Measurements from ENCODE around the gene FAT1. TPM values are rescaled to one million over a fixed set of nuclear protein-coding genes. Genes with fewer than 3 reads are reported as not detected.

FAT1 gene
- total RNA-seq, 1 experiment from 2014 or later = 197 TPM

GRCh38 chr4:186693159-186693815, 30.4 kb downstream of the FAT1 start:
- CTCF ChIA-PET = no interaction called here
- TF ChIP-seq, protein P1, sequence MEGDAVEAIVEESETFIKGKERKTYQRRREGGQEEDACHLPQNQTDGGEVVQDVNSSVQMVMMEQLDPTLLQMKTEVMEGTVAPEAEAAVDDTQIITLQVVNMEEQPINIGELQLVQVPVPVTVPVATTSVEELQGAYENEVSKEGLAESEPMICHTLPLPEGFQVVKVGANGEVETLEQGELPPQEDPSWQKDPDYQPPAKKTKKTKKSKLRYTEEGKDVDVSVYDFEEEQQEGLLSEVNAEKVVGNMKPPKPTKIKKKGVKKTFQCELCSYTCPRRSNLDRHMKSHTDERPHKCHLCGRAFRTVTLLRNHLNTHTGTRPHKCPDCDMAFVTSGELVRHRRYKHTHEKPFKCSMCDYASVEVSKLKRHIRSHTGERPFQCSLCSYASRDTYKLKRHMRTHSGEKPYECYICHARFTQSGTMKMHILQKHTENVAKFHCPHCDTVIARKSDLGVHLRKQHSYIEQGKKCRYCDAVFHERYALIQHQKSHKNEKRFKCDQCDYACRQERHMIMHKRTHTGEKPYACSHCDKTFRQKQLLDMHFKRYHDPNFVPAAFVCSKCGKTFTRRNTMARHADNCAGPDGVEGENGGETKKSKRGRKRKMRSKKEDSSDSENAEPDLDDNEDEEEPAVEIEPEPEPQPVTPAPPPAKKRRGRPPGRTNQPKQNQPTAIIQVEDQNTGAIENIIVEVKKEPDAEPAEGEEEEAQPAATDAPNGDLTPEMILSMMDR (IDR thresholded peaks at IDR 0.05; ENCODE audit: unreplicated experiment) = no peak

DNA sequence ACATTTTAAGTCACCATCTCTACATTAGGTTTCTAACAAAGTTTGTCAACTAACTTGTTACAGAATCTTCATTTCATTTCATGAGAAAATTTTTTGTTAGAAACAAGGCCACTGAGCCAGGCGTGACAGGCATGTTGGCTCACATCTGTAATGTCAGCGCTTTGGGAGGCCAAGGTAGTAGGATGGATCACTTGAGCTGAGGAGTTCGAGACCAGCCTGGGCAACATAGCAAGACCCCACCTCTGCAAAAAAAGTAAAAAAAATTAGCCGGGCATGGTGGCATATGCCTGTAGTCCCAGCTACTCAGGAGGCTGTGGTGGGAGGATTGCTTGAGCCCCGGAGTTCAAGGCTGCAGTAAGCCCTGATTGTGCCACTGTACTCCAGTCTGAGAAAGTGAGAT, 32.3 kb downstream of the FAT1 start:
- H3K9me3 Mint-ChIP-seq (ENCODE audit: low read depth, unreplicated experiment) = peaks cover 3% of the 10 kb centered on the region
- H3K4me1 Mint-ChIP-seq (ENCODE audit: low read depth, unreplicated experiment) = peaks cover 72% of the 10 kb centered on the region
- DNase-seq = no peak
- H3K27ac Mint-ChIP-seq (ENCODE audit: unreplicated experiment) = no peak overlapping the region
- no peaks in the 10 kb centered on the region for H3K27me3 Mint-ChIP-seq (ENCODE audit: unreplicated experiment)
- H3K4me3 Mint-ChIP-seq (ENCODE audit: low read depth, unreplicated experiment) = no peak overlapping the region
- TF ChIP-seq, protein P1 (IDR thresholded peaks at IDR 0.05; ENCODE audit: unreplicated experiment) = no peak
- no TSS peak for BruUV-seq (replicated peaks)
- intact Hi-C loops (cut with micrococcal nuclease; ENCODE audit: unreplicated experiment) = no loop called here
- H3K36me3 Mint-ChIP-seq (ENCODE audit: insufficient read depth, unreplicated experiment) = peaks cover 32% of the 10 kb centered on the region
- CTCF ChIA-PET = no interaction called here

More at GRCh38 chr4:186693159-186693815, 30.4 kb downstream of the FAT1 start:
- H3K4me3 Mint-ChIP-seq (ENCODE audit: low read depth, unreplicated experiment) = peak overlapping the region; percentile 15
- intact Hi-C loops (cut with micrococcal nuclease; ENCODE audit: unreplicated experiment) = no loop called here
- H3K27ac Mint-ChIP-seq (ENCODE audit: unreplicated experiment) = peak overlapping the region; percentile 1
- peaks cover 3% of the 10 kb centered on the region for H3K9me3 Mint-ChIP-seq (ENCODE audit: low read depth, unreplicated experiment)
- H3K4me1 Mint-ChIP-seq (ENCODE audit: low read depth, unreplicated experiment) = peaks cover 68% of the 10 kb centered on the region
- no peaks in the 10 kb centered on the region for H3K27me3 Mint-ChIP-seq (ENCODE audit: unreplicated experiment)
- peak; percentile 64 for DNase-seq
- H3K36me3 Mint-ChIP-seq (ENCODE audit: insufficient read depth, unreplicated experiment) = peaks cover 33% of the 10 kb centered on the region
- BruUV-seq (replicated peaks) = no TSS peak

- CTCF ChIA-PET = no interaction called here
- Mint-ChIP-seq H3K9me3 (ENCODE audit: low read depth, unreplicated experiment) (peaks cover 3% of the 10 kb centered on the region), H3K4me3 (ENCODE audit: low read depth, unreplicated experiment) (peak overlapping the region; percentile 50), H3K36me3 (ENCODE audit: insufficient read depth, unreplicated experiment) (peaks cover 40% of the 10 kb centered on the region), H3K4me1 (ENCODE audit: low read depth, unreplicated experiment) (peaks cover 76% of the 10 kb centered on the region), H3K27ac (ENCODE audit: unreplicated experiment) (peak overlapping the region; percentile 77), H3K27me3 (ENCODE audit: unreplicated experiment) (no peaks in the 10 kb centered on the region)
- DNase-seq = no peak
- TF ChIP-seq, protein P1 (IDR thresholded peaks at IDR 0.05; ENCODE audit: unreplicated experiment) = no peak
- intact Hi-C loops (cut with micrococcal nuclease; ENCODE audit: unreplicated experiment) = loop anchor here (5.0 kb wide), 1 partner anchor 33 kb away; the partner anchor contains the start of gene FAT1
- no TSS peak for BruUV-seq (replicated peaks)
Observed at GRCh38 chr4:186689476-186689875, 34.2 kb downstream of the FAT1 start.

DNA sequence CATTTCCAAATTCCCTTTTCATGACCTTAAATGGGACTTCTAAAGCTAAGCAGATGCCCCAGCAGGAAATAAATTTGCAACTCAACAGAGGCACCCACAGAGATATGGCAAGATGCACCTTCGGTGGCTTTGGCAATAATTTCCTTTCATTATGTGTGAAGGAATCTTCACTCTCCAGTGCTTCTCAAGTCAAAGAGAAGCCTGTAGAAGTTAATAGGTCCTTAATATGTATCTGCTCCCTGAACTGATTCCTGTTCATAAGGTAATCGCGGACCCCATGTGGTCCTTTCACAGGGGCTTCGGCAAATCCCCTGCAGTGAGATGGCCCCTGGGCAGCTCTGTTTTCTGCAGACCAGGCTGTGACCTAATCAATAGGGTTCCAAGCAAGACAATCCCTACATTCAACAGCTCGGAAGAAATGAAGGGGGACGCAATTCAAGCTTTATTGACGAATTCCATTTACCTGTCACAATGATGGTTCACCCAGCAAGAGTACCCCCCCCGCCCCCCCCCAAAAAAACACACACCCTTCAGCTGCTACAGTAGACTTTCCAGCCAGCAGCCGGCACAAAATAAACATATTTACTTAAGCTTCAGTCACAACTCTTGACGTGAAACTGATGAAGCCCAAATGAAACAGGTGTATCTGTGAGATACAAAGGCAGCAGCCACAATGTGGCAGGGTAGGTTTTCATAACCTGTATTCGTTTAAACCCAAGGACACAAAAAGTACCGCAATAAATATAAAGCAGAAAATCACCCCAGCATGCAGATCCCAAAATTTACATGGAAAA, 35.3 kb downstream of the FAT1 start:
- H3K27me3 Mint-ChIP-seq (ENCODE audit: unreplicated experiment) = no peaks in the 10 kb centered on the region
- H3K36me3 Mint-ChIP-seq (ENCODE audit: insufficient read depth, unreplicated experiment) = peaks cover 39% of the 10 kb centered on the region
- TF ChIP-seq, protein P1 (IDR thresholded peaks at IDR 0.05; ENCODE audit: unreplicated experiment) = no peak
- CTCF ChIA-PET = interaction anchor here (0.7 kb wide), 1 partner anchor 134 kb away, joined by 3 read pairs; no protein-coding TSS in a partner anchor
- no TSS peak for BruUV-seq (replicated peaks)
- H3K4me1 Mint-ChIP-seq (ENCODE audit: low read depth, unreplicated experiment) = peaks cover 76% of the 10 kb centered on the region
- H3K27ac Mint-ChIP-seq (ENCODE audit: unreplicated experiment) = peak overlapping the region; percentile 96
- peak overlapping the region; percentile 54 for H3K4me3 Mint-ChIP-seq (ENCODE audit: low read depth, unreplicated experiment)
- no peak for DNase-seq
- H3K9me3 Mint-ChIP-seq (ENCODE audit: low read depth, unreplicated experiment) = no peaks in the 10 kb centered on the region
- intact Hi-C loops (cut with micrococcal nuclease; ENCODE audit: unreplicated experiment) = loop anchor here (5.0 kb wide), 1 partner anchor 34 kb away; the partner anchor contains the start of gene FAT1
